ENCODE results near the gene EMX2.
A peak's percentile ranks its signal among the peaks of the same experiment; 100 is the strongest.

Gene EMX2

GRCh38 chr10:117536866-117537435, 5.6 kb upstream of the EMX2 start:
- H3K27me3 ChIP-seq, result peaks cover 100% of the 10 kb centered on the region
- no peak overlapping the region for H3K4me3 ChIP-seq
- no peak overlapping the region for H3K9ac ChIP-seq
- H3K9me3 ChIP-seq, result peaks cover 5% of the 10 kb centered on the region
- peaks cover 15% of the 10 kb centered on the region; the same call in 1 of the 2 replicates for H3K4me1 ChIP-seq
- no peak overlapping the region for H3K27ac ChIP-seq
- H3K4me2 ChIP-seq, result peak overlapping the region; percentile 62; the same call in 1 of the 2 replicates
- no peaks in the 10 kb centered on the region for H3K36me3 ChIP-seq
- no peak for TF ChIP-seq Cebpa-rat (IDR thresholded peaks at IDR 0.05)
- H4K20me1 ChIP-seq, result peaks cover 100% of the 10 kb centered on the region

- H3K9me3 ChIP-seq, result peaks cover 10% of the 10 kb centered on the region
- peak overlapping the region; percentile 62 for H3K4me2 ChIP-seq
- H3K9ac ChIP-seq, result no peak overlapping the region
- peak overlapping the region; percentile 20; the same call in 1 of the 2 replicates for H3K4me3 ChIP-seq
- H3K36me3 ChIP-seq, result no peaks in the 10 kb centered on the region
- H3K27ac ChIP-seq, result no peak overlapping the region
- H3K27me3 ChIP-seq, result peaks cover 100% of the 10 kb centered on the region
- peaks cover 15% of the 10 kb centered on the region; the same call in 1 of the 2 replicates for H3K4me1 ChIP-seq
- no peak for TF ChIP-seq Cebpa-rat (IDR thresholded peaks at IDR 0.05)
- H4K20me1 ChIP-seq, result peaks cover 100% of the 10 kb centered on the region
Measured at GRCh38 chr10:117537436-117537903, 5.1 kb upstream of the EMX2 start.

- peaks cover 14% of the 10 kb centered on the region for H3K9me3 ChIP-seq
- peaks cover 100% of the 10 kb centered on the region for H3K27me3 ChIP-seq
- H3K4me2 ChIP-seq, result peak overlapping the region; percentile 62
- no peak overlapping the region for H3K9ac ChIP-seq
- peaks cover 98% of the 10 kb centered on the region for H4K20me1 ChIP-seq
- peak overlapping the region; percentile 20; the same call in 1 of the 2 replicates for H3K4me3 ChIP-seq
- no peak for TF ChIP-seq Cebpa-rat (IDR thresholded peaks at IDR 0.05)
- no peak overlapping the region for H3K27ac ChIP-seq
- no peaks in the 10 kb centered on the region for H3K36me3 ChIP-seq
- peaks cover 15% of the 10 kb centered on the region; the same call in 1 of the 2 replicates for H3K4me1 ChIP-seq
Measured at GRCh38 chr10:117537904-117538524, 4.5 kb upstream of the EMX2 start.

GRCh38 chr10:117539361-117539773, 3.2 kb upstream of the EMX2 start:
- H3K4me1 ChIP-seq, result peaks cover 15% of the 10 kb centered on the region; the same call in 1 of the 2 replicates
- H3K27ac ChIP-seq, result no peak overlapping the region
- H3K4me3 ChIP-seq, result no peak overlapping the region
- H3K36me3 ChIP-seq, result no peaks in the 10 kb centered on the region
- no peak overlapping the region for H3K9ac ChIP-seq
- TF ChIP-seq Cebpa-rat (IDR thresholded peaks at IDR 0.05), result no peak
- peaks cover 26% of the 10 kb centered on the region for H3K9me3 ChIP-seq
- no peak overlapping the region for H3K4me2 ChIP-seq
- peaks cover 96% of the 10 kb centered on the region for H4K20me1 ChIP-seq
- H3K27me3 ChIP-seq, result peaks cover 100% of the 10 kb centered on the region

GRCh38 chr10:117539903-117540639, 2.5 kb upstream of the EMX2 start:
- no peak for TF ChIP-seq Cebpa-rat (IDR thresholded peaks at IDR 0.05)
- Histone ChIP-seq H3K9me3 (peaks cover 26% of the 10 kb centered on the region), H3K4me3 (no peak overlapping the region), H3K4me1 (peaks cover 20% of the 10 kb centered on the region; the same call in 1 of the 2 replicates), H3K4me2 (no peak overlapping the region), H3K9ac (no peak overlapping the region), H3K36me3 (no peaks in the 10 kb centered on the region), H3K27ac (no peak overlapping the region), H4K20me1 (peaks cover 96% of the 10 kb centered on the region), H3K27me3 (peaks cover 100% of the 10 kb centered on the region)

- H3K9me3 ChIP-seq, result peaks cover 26% of the 10 kb centered on the region
- H3K27ac ChIP-seq, result no peak overlapping the region
- no peaks in the 10 kb centered on the region for H3K36me3 ChIP-seq
- TF ChIP-seq Cebpa-rat (IDR thresholded peaks at IDR 0.05), result no peak
- H3K4me1 ChIP-seq, result peaks cover 21% of the 10 kb centered on the region; the same call in 1 of the 2 replicates
- no peak overlapping the region for H3K4me3 ChIP-seq
- peaks cover 96% of the 10 kb centered on the region for H4K20me1 ChIP-seq
- no peak overlapping the region for H3K4me2 ChIP-seq
- H3K9ac ChIP-seq, result no peak overlapping the region
- peaks cover 100% of the 10 kb centered on the region for H3K27me3 ChIP-seq
Measured at GRCh38 chr10:117540640-117541404, 1.7 kb upstream of the EMX2 start.

- no peak overlapping the region for H3K9ac ChIP-seq
- H4K20me1 ChIP-seq, result peaks cover 96% of the 10 kb centered on the region
- no peak overlapping the region for H3K4me3 ChIP-seq
- no peak overlapping the region for H3K4me2 ChIP-seq
- H3K36me3 ChIP-seq, result no peaks in the 10 kb centered on the region
- no peak for TF ChIP-seq Cebpa-rat (IDR thresholded peaks at IDR 0.05)
- H3K4me1 ChIP-seq, result peaks cover 15% of the 10 kb centered on the region; the same call in 1 of the 2 replicates
- peaks cover 100% of the 10 kb centered on the region for H3K27me3 ChIP-seq
- H3K9me3 ChIP-seq, result peaks cover 26% of the 10 kb centered on the region
- H3K27ac ChIP-seq, result no peak overlapping the region
Measured at GRCh38 chr10:117541405-117541908, 1.1 kb upstream of the EMX2 start.

- Histone ChIP-seq H3K27ac (no peak overlapping the region), H3K4me1 (peaks cover 14% of the 10 kb centered on the region), H3K4me2 (no peak overlapping the region), H3K9ac (no peak overlapping the region), H3K27me3 (peaks cover 100% of the 10 kb centered on the region), H3K36me3 (no peaks in the 10 kb centered on the region), H3K9me3 (peaks cover 26% of the 10 kb centered on the region), H4K20me1 (peaks cover 96% of the 10 kb centered on the region), H3K4me3 (no peak overlapping the region)
- TF ChIP-seq Cebpa-rat (IDR thresholded peaks at IDR 0.05), result no peak
Measured at GRCh38 chr10:117541909-117542705, 439 bp upstream of the EMX2 start.

Measured in BLaER1 (cell line).